Loucy (cell line): ENCODE results near the gene ENTR1.

ENCODE experiments used
- H2AFZ ChIP-seq: fragments of 200-600 bp; sonication (generic); 2 replicates; pipeline ENCODE4 v1.6.0; 2016; ENCODE audit warnings: antibody characterized with exemption, mild to moderate bottlenecking, low read length, moderate library complexity
- H3F3A ChIP-seq: fragments of 200-600 bp; 2 replicates; pipeline ENCODE4 v1.6.0; 2016; ENCODE audit warnings: antibody characterized with exemption, low read depth, mild to moderate bottlenecking
- H3K27me3 ChIP-seq: fragments of 200-600 bp; sonication (generic); 2 replicates; pipeline ENCODE4 v1.6.1; 2014; ENCODE audit warnings: low read length, mild to moderate bottlenecking; ENCODE audit not compliant: insufficient read depth, poor library complexity, severe bottlenecking
- H3K36me3 ChIP-seq: fragments of 200-600 bp; sonication (generic); 2 replicates; pipeline ENCODE4 v1.6.1; 2016; ENCODE audit warnings: low read length; ENCODE audit not compliant: insufficient read depth
- H3K4me1 ChIP-seq: fragments of 200-600 bp; sonication (generic); 2 replicates; pipeline ENCODE4 v1.5.1; 2014; ENCODE audit warnings: low read length, mild to moderate bottlenecking; ENCODE audit not compliant: insufficient read depth, poor library complexity, severe bottlenecking
- H3K4me2 ChIP-seq: fragments of 200-600 bp; sonication (generic); 2 replicates; pipeline ENCODE4 v1.6.0; 2014; ENCODE audit warnings: antibody characterized with exemption, low read length, low read depth, mild to moderate bottlenecking; ENCODE audit not compliant: poor library complexity, severe bottlenecking
- H3K4me3 ChIP-seq: fragments of 200-600 bp; sonication (generic); 2 replicates; pipeline ENCODE4 v1.5.1; 2014; ENCODE audit warnings: low read length, mild to moderate bottlenecking, mixed read lengths; ENCODE audit not compliant: poor library complexity, severe bottlenecking
- H3K79me2 ChIP-seq: fragments of 200-600 bp; sonication (generic); 2 replicates; pipeline ENCODE4 v1.6.1; 2014; ENCODE audit warnings: low read length; ENCODE audit not compliant: insufficient read depth
- H3K9ac ChIP-seq: fragments of 200-600 bp; sonication (generic); 2 replicates; pipeline ENCODE4 v1.6.0; 2014; ENCODE audit warnings: mild to moderate bottlenecking, low read depth, low read length, moderate library complexity; ENCODE audit not compliant: poor library complexity, severe bottlenecking
- H3K9me2 ChIP-seq: fragments of 200-600 bp; sonication (generic); replicated peaks from 2 replicates; pipeline ENCODE4 v1.6.1; 2016; ENCODE audit warnings: low read depth, low read length, mixed read lengths
- H3K9me3 ChIP-seq: fragments of 200-600 bp; sonication (generic); 2 replicates; pipeline ENCODE4 v1.6.1; 2014; ENCODE audit warnings: mild to moderate bottlenecking, antibody characterized with exemption, low read length, low read depth; ENCODE audit not compliant: insufficient read depth
- H4K20me1 ChIP-seq: fragments of 200-600 bp; sonication (generic); 2 replicates; pipeline ENCODE4 v1.6.0; 2014; ENCODE audit warnings: antibody characterized with exemption, low read length, mild to moderate bottlenecking; ENCODE audit not compliant: insufficient read depth, poor library complexity, severe bottlenecking
- CTCF ChIP-seq: fragments of 200-600 bp; sonication (generic); conservative IDR thresholded peaks from 2 replicates; pipeline ENCODE4 v1.5.1; 2014; ENCODE audit warnings: mild to moderate bottlenecking, antibody characterized with exemption, low read length
- EZH2phosphoT487 ChIP-seq: fragments of 200-600 bp; IDR thresholded peaks from 2 replicates; pipeline ENCODE4 v1.6.1; 2018; ENCODE audit warnings: antibody characterized with exemption, mild to moderate bottlenecking, moderate library complexity, borderline replicate concordance

ENTR1 gene

DNA sequence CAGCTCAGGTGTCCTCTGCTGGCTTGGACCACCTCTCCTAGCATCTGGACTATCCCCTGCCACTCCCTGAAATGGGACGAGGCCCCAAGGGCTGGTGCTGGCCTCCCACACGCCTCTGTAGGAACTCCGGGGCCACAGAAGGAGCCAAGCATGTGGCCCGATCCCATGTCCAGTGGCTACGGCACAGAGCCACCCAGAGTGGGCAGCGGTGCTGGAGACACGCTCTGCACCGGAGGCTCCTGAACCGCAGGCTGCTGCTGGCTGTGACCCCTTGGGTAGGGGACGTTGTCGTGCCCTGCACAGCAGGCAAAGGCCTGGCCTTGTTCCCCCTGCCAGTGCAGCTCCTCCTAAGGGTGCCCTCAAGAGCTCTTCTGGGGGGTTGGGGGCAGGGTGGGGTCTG lies 30.5 kb downstream of the ENTR1 start:
- H3K4me1 ChIP-seq, result no peaks in the 10 kb centered on the region
- H3K9me3 ChIP-seq, result no peaks in the 10 kb centered on the region
- no peaks in the 10 kb centered on the region for H3K27me3 ChIP-seq
- H3K36me3 ChIP-seq, result peaks cover 9% of the 10 kb centered on the region; the same call in 1 of the 2 replicates
- H3F3A ChIP-seq, result no peaks in the 10 kb centered on the region
- H3K4me2 ChIP-seq, result no peak overlapping the region
- TF ChIP-seq CTCF (no peak), EZH2phosphoT487 (no peak)
- no peaks in the 10 kb centered on the region for H3K9me2 ChIP-seq
- H2AFZ ChIP-seq, result no peak overlapping the region
- H3K79me2 ChIP-seq, result no peaks in the 10 kb centered on the region
- H3K9ac ChIP-seq, result no peak overlapping the region
- no peak overlapping the region for H3K4me3 ChIP-seq
- H4K20me1 ChIP-seq, result no peaks in the 10 kb centered on the region

DNA sequence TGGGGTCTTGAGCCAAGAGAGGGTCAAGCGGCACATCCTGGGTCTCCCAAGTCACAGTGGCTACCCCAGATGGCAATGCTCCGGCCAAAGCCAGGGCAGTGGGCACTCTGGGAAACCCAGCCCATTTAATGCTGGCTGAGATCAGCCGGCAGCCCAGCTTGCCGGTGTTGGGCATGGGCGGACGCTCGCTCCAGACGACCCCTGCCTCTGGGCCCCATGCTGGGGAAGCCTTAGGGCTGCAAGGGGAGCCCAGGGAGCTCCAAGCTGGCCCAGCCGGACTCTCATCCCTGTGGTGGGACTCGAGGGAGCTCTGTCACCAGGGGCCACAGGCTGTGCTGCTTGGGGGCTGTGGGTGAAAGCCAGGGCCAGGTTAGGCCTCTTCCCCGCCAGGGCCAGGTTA lies 31.0 kb downstream of the ENTR1 start:
- Histone ChIP-seq H3K27me3 (no peaks in the 10 kb centered on the region), H3F3A (no peaks in the 10 kb centered on the region), H4K20me1 (no peaks in the 10 kb centered on the region), H3K4me1 (no peaks in the 10 kb centered on the region), H2AFZ (no peak overlapping the region), H3K4me3 (no peak overlapping the region), H3K9ac (no peak overlapping the region), H3K36me3 (peaks cover 9% of the 10 kb centered on the region; the same call in 1 of the 2 replicates), H3K9me2 (no peaks in the 10 kb centered on the region), H3K9me3 (no peaks in the 10 kb centered on the region), H3K79me2 (no peaks in the 10 kb centered on the region), H3K4me2 (no peak overlapping the region)
- TF ChIP-seq EZH2phosphoT487 (no peak), CTCF (no peak)

GRCh38 chr9:136379003-136379287 lies 31.5 kb downstream of the ENTR1 start:
- no peak overlapping the region for H2AFZ ChIP-seq
- H3K4me2 ChIP-seq, result no peak overlapping the region
- H3F3A ChIP-seq, result no peaks in the 10 kb centered on the region
- H3K9me3 ChIP-seq, result no peaks in the 10 kb centered on the region
- no peaks in the 10 kb centered on the region for H4K20me1 ChIP-seq
- no peaks in the 10 kb centered on the region for H3K4me1 ChIP-seq
- H3K79me2 ChIP-seq, result no peaks in the 10 kb centered on the region
- peaks cover 9% of the 10 kb centered on the region; the same call in 1 of the 2 replicates for H3K36me3 ChIP-seq
- H3K9ac ChIP-seq, result no peak overlapping the region
- no peaks in the 10 kb centered on the region for H3K9me2 ChIP-seq
- no peaks in the 10 kb centered on the region for H3K27me3 ChIP-seq
- TF ChIP-seq CTCF (no peak), EZH2phosphoT487 (no peak)
- H3K4me3 ChIP-seq, result no peak overlapping the region
